ENCODE data around the gene ST8SIA1. TPM values are rescaled to one million over a fixed set of nuclear protein-coding genes. Genes with fewer than 3 reads are reported as not detected.

The ST8SIA1 gene
- total RNA-seq, 1 experiment from 2014 or later = not detected

- Histone ChIP-seq H3K4me2 (ENCODE audit: low read length) (peak overlapping the region; percentile 70; the same call in 1 of the 2 replicates), H3K27me3 (ENCODE audit: low read length) (no peaks in the 10 kb centered on the region), H3K36me3 (ENCODE audit: low read depth, low read length) (no peaks in the 10 kb centered on the region), H4K20me1 (ENCODE audit: low read length) (no peaks in the 10 kb centered on the region), H3F3A (ENCODE audit: low read length, unreplicated experiment) (no peaks in the 10 kb centered on the region), H2AFZ (ENCODE audit: low read length) (no peak overlapping the region), H3K9me2 (replicated peaks; ENCODE audit: low read length) (no peaks in the 10 kb centered on the region), H3K27ac (ENCODE audit: low read length) (peak overlapping the region; percentile 47), H3K4me1 (ENCODE audit: insufficient read depth, low read length) (peaks cover 19% of the 10 kb centered on the region), H3K4me3 (ENCODE audit: low read length) (no peak overlapping the region), H3K9me3 (ENCODE audit: low read length) (no peaks in the 10 kb centered on the region), H3K79me2 (ENCODE audit: low read length) (no peaks in the 10 kb centered on the region), H3K9ac (ENCODE audit: low read length) (no peak overlapping the region)
- ChIA-PET POLR2A (ENCODE audit: unreplicated experiment) (no interaction called here), CTCF (no interaction called here)
- DNase-seq = peak; percentile 63
- intact Hi-C loops (cut with micrococcal nuclease) = no loop called here
- TF ChIP-seq EZH2phosphoT487 (IDR thresholded peaks at IDR 0.05; ENCODE audit: borderline replicate concordance, low read length) = no peak
- TF ChIP-seq EZH2 (IDR thresholded peaks at IDR 0.05; ENCODE audit: low read length, unreplicated experiment) = no peak
- TF ChIP-seq CTCF (conservative IDR thresholded peaks at IDR 0.05; ENCODE audit: low read depth, low read length) = no peak
- BruUV-seq (replicated peaks) = no TSS peak
- peak; percentile 60 for ATAC-seq
Measured at GRCh38 chr12:22283006-22283506, 51.5 kb downstream of the ST8SIA1 start.

- H3F3A ChIP-seq (ENCODE audit: low read length, unreplicated experiment) = no peaks in the 10 kb centered on the region
- H4K20me1 ChIP-seq (ENCODE audit: low read length) = no peaks in the 10 kb centered on the region
- no peaks in the 10 kb centered on the region for H3K9me2 ChIP-seq (replicated peaks; ENCODE audit: low read length)
- H3K4me2 ChIP-seq (ENCODE audit: low read length) = peak overlapping the region; percentile 70
- ChIA-PET CTCF (no interaction called here), POLR2A (ENCODE audit: unreplicated experiment) (no interaction called here)
- no peaks in the 10 kb centered on the region for H3K27me3 ChIP-seq (ENCODE audit: low read length)
- peaks cover 19% of the 10 kb centered on the region for H3K4me1 ChIP-seq (ENCODE audit: insufficient read depth, low read length)
- H3K9me3 ChIP-seq (ENCODE audit: low read length) = no peaks in the 10 kb centered on the region
- ATAC-seq = peak; percentile 65
- peak overlapping the region; percentile 82 for H2AFZ ChIP-seq (ENCODE audit: low read length)
- BruUV-seq (replicated peaks) = no TSS peak
- peak overlapping the region; percentile 47 for H3K27ac ChIP-seq (ENCODE audit: low read length)
- TF ChIP-seq EZH2phosphoT487 (IDR thresholded peaks at IDR 0.05; ENCODE audit: borderline replicate concordance, low read length) (no peak), EZH2 (IDR thresholded peaks at IDR 0.05; ENCODE audit: low read length, unreplicated experiment) (no peak), CTCF (conservative IDR thresholded peaks at IDR 0.05; ENCODE audit: low read depth, low read length) (no peak)
- H3K4me3 ChIP-seq (ENCODE audit: low read length) = peak overlapping the region; percentile 40; the same call in 1 of the 2 replicates
- intact Hi-C loops (cut with micrococcal nuclease) = no loop called here
- no peaks in the 10 kb centered on the region for H3K36me3 ChIP-seq (ENCODE audit: low read depth, low read length)
- H3K79me2 ChIP-seq (ENCODE audit: low read length) = no peaks in the 10 kb centered on the region
- DNase-seq = peak; percentile 61
- H3K9ac ChIP-seq (ENCODE audit: low read length) = no peak overlapping the region
Measured at GRCh38 chr12:22282283-22282682, 52.2 kb downstream of the ST8SIA1 start.

- no peak overlapping the region for H3K4me2 ChIP-seq (ENCODE audit: low read length)
- DNase-seq (no peak), ATAC-seq (no peak)
- no peaks in the 10 kb centered on the region for H3K79me2 ChIP-seq (ENCODE audit: low read length)
- H3K27me3 ChIP-seq (ENCODE audit: low read length) = no peaks in the 10 kb centered on the region
- H3K36me3 ChIP-seq (ENCODE audit: low read depth, low read length) = no peaks in the 10 kb centered on the region
- H3F3A ChIP-seq (ENCODE audit: low read length, unreplicated experiment) = no peaks in the 10 kb centered on the region
- ChIA-PET POLR2A (ENCODE audit: unreplicated experiment) (no interaction called here), CTCF (no interaction called here)
- H4K20me1 ChIP-seq (ENCODE audit: low read length) = no peaks in the 10 kb centered on the region
- no peak overlapping the region for H2AFZ ChIP-seq (ENCODE audit: low read length)
- no TSS peak for BruUV-seq (replicated peaks)
- TF ChIP-seq EZH2phosphoT487 (IDR thresholded peaks at IDR 0.05; ENCODE audit: borderline replicate concordance, low read length) (no peak), CTCF (conservative IDR thresholded peaks at IDR 0.05; ENCODE audit: low read depth, low read length) (no peak), EZH2 (IDR thresholded peaks at IDR 0.05; ENCODE audit: low read length, unreplicated experiment) (no peak)
- no peak overlapping the region for H3K27ac ChIP-seq (ENCODE audit: low read length)
- no peak overlapping the region for H3K9ac ChIP-seq (ENCODE audit: low read length)
- intact Hi-C loops (cut with micrococcal nuclease) = loop anchor here (10.0 kb wide), 1 partner anchor 138 kb away; no protein-coding TSS in a partner anchor
- H3K4me1 ChIP-seq (ENCODE audit: insufficient read depth, low read length) = peaks cover 13% of the 10 kb centered on the region
- H3K9me2 ChIP-seq (replicated peaks; ENCODE audit: low read length) = no peaks in the 10 kb centered on the region
- no peak overlapping the region for H3K4me3 ChIP-seq (ENCODE audit: low read length)
- no peaks in the 10 kb centered on the region for H3K9me3 ChIP-seq (ENCODE audit: low read length)
Measured at GRCh38 chr12:22276867-22277266, 57.6 kb downstream of the ST8SIA1 start.

All from PC-3 (cell line).